ENCODE results near the gene SENP7.
"Not testable (repeated sequence)": the region's sequence is repeated elsewhere in the genome, so short reads cannot be mapped to it uniquely, and the experiment has no call there.

The SENP7 gene

DNA sequence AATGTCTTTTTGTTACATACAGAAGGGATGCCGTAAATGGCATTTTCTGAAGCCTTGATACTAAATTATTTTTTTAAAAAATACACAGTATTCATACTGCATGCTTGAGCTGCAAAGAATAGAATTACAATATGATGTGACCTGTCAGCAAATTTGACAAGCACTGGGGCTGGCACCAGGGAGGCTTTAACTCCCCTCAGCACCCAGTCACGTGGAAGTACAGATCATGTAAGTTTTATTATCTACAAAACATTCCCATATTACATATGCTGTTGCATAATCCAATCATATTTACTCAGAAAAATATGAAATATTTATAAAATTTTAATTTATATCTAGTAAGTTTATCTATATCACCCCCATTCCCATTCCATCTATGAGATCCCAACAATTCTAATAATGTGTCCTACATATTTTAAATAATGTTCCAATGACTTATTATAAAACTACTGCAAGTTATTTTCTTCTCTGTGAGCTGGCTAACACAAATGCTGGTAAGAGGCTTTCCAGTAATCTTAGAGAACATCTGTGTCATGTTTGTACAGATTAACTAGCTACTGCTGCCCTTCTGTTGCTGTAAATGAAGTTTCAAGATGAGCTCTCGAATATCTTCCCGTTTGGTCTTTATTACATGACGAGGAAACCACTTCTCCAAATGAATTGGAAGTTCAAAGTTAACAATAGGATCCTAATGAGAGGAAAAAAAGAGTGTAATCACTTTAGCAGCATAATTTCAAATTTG, 187.4 kb downstream of the SENP7 start:
- DNase-seq: no peak

GRCh38 chr3:101320475-101320874, 192.5 kb downstream of the SENP7 start, which contains the start of gene IMPG2:
Gene IMPG2, minus strand, starts transcription at chr3:101320575. Its CDS starts 203 bp downstream, at chr3:101320372.
- DNase-seq: no peak

DNA sequence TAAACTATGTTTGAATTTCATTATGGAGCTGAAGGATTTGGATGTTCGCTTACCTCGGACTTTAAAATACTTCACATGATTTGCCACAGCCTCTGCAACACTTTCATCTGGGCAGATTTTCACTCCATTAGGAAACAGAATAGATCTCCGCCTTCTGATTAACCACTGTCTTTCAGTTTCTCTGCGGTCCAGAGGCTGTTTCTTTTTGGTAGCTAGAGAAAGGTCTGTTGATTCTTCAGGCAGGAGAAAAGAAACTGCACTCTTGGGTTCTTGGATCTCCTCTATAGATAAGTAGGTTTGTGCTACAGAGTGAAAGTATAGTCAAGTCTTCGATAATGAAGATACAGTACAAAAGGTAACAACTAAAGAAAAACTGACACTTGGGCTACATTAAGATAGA, 193.5 kb downstream of the SENP7 start:
- DNase-seq: no peak

GRCh38 chr3:101312545-101312944, 200.5 kb downstream of the SENP7 start:
- no peak for DNase-seq

DNA sequence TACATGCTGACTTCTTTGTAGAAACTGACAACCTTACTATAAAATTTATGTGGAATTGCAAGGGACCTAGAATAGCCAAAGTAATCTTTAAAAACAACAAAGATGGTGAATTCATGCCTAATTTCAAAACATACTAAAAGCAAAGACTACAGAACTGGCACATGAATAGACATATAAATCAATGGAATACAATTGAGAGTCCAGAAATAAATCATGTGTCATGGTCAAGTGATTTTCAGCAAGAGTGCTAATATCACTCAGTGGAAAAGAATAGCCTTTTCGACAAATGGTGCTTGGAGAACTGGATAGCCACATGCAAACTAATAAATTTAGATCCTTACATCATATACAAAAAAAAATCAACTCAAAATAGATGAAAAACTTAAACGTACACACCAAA, 201.3 kb downstream of the SENP7 start:
- DNase-seq: no peak

DNA sequence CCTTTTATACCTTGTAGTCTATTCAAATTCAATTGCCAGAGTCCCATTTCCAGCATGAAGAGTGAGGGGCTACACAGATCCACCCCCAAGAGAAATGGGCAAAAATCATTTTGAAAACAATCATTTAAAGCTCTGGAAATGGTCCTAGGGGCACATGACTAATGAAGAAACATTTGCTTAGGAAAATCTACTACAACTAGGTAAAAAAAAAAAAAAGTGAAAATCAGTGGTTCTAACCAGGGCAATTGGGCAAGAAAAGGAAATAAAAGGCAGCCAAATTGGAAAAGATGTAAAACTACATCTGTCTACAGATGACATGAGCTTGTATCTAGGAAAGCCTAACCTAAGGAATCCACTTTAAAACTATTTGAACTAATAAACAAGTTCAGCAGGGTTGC, 202.0 kb downstream of the SENP7 start:
- no peak for DNase-seq

- not testable (repeated sequence) for DNase-seq
These were observed 204.8 kb downstream of the SENP7 start for GRCh38 chr3:101308147-101308772.

DNA sequence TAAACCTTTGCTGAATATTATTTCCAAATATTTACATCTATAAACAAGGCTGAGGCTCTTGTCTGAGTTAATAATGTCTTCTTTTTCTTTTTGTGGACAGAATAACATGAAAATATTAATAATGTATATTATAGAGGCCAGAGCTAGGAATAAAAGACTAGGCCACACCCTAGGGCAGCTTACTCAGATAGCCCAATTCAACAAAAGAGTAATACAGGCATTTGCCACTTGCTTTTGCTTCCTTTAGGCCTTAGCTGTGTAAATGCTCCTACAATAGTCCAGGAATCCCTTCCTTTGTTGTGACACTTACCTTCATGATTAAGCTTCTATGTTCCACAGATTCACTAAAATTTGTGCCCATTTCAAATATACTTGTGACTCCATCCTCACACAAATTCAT, 209.2 kb downstream of the SENP7 start:
- DNase-seq: no peak

- no peak for DNase-seq
These were observed 209.8 kb downstream of the SENP7 start for GRCh38 chr3:101303089-101303731.

DNA sequence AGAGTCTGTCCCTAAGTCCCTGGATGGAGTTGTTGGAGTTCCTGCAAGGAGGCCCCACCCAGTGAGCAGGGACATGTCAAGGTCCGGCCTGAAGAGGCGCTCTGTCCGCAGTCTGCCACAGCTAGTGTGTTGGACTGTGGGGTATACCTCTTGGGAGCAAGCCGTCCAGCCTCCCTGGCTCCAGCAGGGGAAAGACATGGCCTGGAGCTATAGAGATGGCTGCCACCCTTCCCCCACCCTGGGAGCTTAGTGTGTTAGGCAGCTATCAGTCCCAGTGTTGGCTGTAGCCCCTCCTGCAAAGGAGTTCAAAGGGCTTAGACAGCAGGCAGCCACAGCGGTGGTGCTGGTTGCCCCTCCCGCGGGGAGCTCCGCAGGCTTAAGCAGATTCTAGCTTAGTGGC, 212.9 kb downstream of the SENP7 start:
- DNase-seq: no peak

DNA sequence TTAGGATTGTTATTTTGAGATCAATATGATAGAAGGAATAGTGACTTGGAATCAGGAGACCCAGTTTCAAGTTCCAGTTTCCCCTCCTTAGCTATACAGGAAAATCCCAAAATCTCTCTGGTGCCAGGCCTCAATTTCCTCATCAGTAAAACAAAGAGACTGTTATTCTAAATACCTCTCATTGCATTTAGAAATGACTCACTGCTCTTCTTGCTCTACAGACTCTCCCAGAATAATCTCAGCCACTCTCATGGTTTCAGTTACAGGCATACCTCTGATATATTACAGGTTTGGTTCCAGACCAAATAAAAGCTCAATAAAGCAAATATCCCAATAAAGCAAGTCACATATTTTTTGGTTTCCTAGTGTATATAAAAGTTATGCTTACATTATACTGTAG, 221.0 kb downstream of the SENP7 start:
- no peak for DNase-seq

- no peak for DNase-seq
These were observed 224.7 kb downstream of the SENP7 start for GRCh38 chr3:101288294-101288693.

GRCh38 chr3:101284757-101285156, 228.3 kb downstream of the SENP7 start:
- DNase-seq: no peak

- no peak for DNase-seq
These were observed 231.4 kb downstream of the SENP7 start for GRCh38 chr3:101281521-101282030.

GRCh38 chr3:101279765-101280385, 233.1 kb downstream of the SENP7 start:
- DNase-seq: no peak

DNA sequence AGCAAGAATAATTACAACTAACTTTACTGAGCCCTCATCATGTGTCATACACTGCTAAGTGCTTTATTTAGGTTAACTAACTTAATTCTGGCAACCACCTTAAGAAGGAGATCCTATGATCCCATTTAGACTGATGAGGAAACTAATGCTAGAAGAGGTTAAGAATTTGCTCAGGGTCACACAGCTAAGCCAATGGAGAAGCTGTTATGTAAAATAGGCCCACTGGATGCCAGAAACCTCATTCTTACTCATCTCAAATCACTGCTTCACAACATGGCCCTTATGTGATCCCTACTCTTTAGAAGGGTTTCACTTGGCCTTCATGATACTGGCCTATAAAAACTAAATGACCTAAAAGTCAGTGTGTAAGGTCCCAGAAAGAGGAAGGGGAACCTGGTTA, 233.8 kb downstream of the SENP7 start:
- DNase-seq: no peak

DNA sequence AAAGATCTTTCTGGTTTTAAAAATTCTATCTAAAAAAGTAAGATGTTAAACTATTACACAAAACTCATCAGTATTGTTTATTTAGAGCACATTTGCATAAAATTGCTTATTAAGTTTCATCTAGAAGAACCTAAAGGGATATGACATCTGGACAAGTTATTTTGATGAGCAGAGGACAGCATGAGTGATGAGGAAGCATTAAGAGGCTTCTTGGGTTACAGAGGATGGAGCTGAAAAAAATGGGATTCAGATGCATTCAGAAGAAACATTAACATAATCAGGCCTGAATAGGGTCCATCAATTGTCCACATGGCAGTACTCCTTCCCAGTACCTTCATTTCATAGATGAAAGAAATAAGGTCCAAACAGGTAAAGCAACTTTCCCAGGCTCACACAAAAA, 234.3 kb downstream of the SENP7 start:
- no peak for DNase-seq

All from bone marrow (tissue), 2 donors.